Activated CD8-positive, alpha-beta memory T cell treated with anti-CD3 and anti-CD28 coated beads for 36 hours (primary cell): ENCODE data around the gene LCLAT1. TPM values are rescaled to one million over a fixed set of nuclear protein-coding genes. Genes with fewer than 3 reads are reported as not detected.

Experiments
- CTCF ChIA-PET: fragments of 350-600 bp; sonication (Branson Sonifier 250); formaldehyde crosslinking; loops from one replicate; lab custom pipeline; 2021; ENCODE audit warnings: antibody characterized with exemption; lab: Charles Lee
- POLR2A ChIA-PET: fragments of 350-600 bp; sonication (Branson Sonifier 250); formaldehyde crosslinking; loops from one replicate; lab custom pipeline; 2021; ENCODE audit warnings: antibody characterized with exemption; lab: Charles Lee
- total RNA-seq, 2 experiments: library from RNA; stranded (reverse); gene quantifications; one replicate each; pipeline ENCODE4 v1.2.3, GENCODE V29; 2021

LCLAT1 gene
- total RNA-seq, 2 experiments from 2014 or later: 31.7 to 34.7 TPM

DNA sequence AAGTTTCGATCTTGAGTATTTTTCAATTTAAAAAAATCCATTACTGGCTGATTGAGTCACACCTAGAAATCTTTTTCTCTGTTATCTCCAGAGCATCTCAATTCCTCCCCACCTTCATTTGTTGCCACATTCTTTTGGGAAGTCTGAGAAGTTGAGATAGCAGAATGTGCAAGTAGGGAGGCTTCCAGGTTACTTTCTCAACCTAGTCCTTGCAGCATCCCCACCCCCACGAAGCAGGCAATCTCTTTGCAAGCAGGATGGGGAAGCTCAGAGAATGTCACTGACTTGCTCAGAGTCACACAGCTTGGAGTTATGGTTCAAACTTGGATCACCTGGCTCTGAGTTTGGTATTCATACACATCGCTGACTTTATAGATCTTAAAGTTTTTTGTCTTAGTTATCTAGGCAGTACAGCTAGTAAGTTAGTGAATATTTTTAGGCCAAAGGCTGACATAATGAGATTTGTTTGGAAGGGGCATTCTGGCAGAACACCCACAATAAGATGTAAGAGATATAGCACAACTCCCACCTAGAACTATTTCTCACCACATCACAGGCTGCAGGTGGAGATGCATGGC, 25.9 kb upstream of the LCLAT1 start:
- POLR2A ChIA-PET: interaction anchor here (1.1 to 3.0 kb wide), 6 partner anchors 11 to 275 kb away, joined by 3 to 22 read pairs (median 5); partner anchors contain the start of genes LBH, LCLAT1 and YPEL5
- CTCF ChIA-PET: interaction anchor here (1.1 to 1.7 kb wide), 2 partner anchors 8 to 194 kb away, joined by 4 to 5 read pairs; no protein-coding TSS in a partner anchor

DNA sequence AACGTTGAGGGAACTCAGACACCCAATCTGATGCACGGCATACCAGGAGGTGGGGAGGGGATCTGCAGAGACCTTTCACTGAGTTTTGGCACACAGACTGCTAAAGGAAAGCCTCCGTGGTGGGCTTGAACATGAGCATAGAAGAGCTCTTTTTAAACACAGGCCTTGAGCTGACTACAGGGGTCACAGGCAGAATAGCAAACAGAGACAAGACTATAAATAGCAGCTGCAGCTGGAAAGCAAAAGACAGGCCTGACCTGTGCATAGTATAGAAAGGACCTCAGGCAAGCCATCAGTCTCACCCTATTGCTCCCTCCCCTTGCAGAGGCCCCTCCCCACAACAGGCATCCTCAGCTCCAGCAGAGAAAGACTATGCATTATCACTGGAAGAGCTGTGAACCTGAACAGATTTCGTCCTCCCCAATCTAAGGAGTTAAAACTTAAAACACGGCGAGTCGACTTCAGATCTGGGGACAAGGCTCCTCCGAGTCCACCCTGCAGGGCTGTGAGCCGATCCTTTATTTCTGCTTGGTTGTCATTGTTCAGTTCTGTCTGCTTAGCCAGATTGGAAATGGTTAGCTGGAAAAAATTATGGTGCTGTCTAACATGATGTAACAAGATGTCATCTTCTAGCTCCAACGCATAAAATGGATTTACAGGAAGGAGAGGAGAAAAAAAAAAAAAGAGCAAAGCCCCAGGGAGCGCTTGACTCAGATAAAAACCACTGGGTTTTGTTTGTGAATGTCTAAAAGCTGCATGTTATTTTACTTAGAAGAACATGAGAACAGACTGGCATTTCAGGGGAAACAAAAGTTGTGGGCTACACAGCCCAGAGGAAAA, 25.2 kb upstream of the LCLAT1 start:
- CTCF ChIA-PET: interaction anchor here (0.7 to 1.8 kb wide), 4 partner anchors 9 to 369 kb away, joined by 4 to 6 read pairs (median 5); no protein-coding TSS in a partner anchor
- POLR2A ChIA-PET: interaction anchor here (0.6 to 3.0 kb wide), 14 partner anchors 12 to 275 kb away, joined by 3 to 22 read pairs (median 4); partner anchors contain the start of genes LBH, LCLAT1 and YPEL5

DNA sequence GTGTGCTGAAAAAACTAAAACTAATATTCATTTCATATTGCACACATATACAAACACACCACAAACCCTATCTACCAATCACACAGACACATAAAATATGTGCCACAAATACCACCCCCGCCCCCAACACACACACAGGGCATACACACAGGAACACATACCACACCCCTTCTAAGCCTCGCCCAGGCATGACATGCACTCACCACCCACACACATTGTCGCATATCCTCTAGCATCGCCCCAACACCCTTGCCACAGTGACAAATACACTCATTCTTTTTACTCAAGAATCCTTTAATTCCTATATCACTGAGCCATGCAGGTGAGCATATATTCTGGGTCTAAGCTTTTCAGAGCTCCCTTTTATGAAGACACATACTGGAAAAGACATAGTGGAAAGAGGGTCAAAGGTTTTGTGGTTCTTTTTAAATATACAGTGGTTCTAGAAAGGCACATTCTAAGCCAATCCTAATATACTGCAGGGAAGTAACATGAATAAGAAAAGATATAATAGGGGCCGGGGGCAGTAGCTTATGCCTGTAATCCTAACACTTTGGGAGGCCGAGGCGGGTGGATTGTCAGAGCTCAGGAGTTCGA, 24.5 kb upstream of the LCLAT1 start:
- POLR2A ChIA-PET: interaction anchor here (0.6 to 3.0 kb wide), 8 partner anchors 13 to 276 kb away, joined by 3 to 22 read pairs (median 4); partner anchors contain the start of genes LCLAT1 and YPEL5

DNA sequence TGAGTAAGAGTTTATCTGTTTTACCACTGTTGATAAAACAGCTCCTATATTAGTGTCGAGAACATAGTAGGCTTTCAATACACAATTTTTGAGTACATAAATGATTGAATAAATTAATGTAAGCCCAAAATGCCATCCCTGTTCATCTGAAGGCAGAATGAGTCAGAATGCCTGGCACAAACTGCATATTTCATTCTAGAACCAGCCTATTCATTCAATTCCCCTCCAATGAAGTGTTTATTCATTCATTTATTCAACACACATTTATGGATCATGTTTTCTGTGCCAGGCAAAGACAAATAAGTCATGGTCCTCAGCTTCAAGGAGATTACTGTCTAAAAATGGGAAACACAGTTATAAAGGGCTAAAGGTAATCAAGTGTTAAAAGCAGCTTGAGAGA, 22.8 kb upstream of the LCLAT1 start:
- CTCF ChIA-PET: no interaction called here
- POLR2A ChIA-PET: no interaction called here

More for the DNA sequence above, 24.5 kb upstream of the LCLAT1 start:
- CTCF ChIA-PET: interaction anchor here (1.1 to 1.8 kb wide), 3 partner anchors 10 to 196 kb away, joined by 4 to 6 read pairs (median 5); no protein-coding TSS in a partner anchor

DNA sequence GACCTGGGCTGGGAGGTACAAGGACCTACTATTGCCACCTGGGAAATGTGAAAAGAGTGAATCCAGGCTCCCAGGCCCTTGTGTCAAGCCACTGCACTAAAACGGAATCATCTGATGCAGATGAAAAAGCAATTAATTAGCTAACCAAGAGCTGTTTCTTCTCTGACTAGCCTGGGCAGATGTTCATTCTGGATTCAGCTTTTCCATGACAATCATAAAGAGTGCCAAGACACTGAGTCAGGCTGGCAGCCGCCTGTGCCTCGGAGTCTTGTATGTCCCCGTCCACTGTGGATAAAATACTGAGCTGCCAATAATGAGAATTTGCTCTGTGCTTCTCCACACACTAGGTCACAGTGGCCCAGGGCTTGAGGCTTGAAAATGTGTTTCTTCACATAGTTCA, 21.7 kb upstream of the LCLAT1 start:
- POLR2A ChIA-PET: no interaction called here
- CTCF ChIA-PET: interaction anchor here (0.6 to 1.9 kb wide), 2 partner anchors 67 to 216 kb away, joined by 3 to 5 read pairs; no protein-coding TSS in a partner anchor

DNA sequence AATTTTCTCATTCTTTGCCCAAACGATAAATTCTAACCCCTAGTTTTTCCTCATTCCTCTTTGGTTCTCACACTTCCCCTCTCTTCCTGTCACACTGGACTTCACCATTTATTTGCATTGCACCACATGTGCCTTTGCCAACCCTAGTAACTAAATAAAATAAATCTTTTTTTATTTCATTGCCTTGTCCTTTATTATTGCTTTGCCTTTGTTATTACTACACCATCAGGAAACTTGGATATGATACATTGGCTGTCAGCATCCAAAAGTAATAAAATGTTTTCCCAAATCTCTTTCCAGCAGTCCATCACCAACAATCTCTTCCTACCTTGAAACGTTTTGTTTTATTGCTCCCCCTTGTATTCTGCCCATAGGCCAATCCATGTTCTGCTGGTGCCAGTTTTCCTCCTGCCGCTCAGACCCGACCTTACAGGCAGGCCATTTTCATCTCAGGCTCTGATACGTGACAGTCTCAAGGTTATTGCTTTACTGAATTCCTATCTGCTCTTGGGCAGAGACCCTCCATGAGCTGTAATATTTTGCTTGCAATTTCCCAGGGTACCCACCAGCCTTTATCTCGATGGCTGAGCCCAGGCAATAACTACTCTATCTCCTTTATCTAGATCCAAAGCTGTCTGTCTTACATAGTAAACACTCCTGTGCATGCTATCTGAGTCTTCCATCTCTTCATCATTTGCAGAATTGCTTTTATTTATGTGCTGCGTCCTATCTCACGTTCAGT, 19.3 kb upstream of the LCLAT1 start:
- ChIA-PET CTCF (no interaction called here), POLR2A (no interaction called here)

DNA sequence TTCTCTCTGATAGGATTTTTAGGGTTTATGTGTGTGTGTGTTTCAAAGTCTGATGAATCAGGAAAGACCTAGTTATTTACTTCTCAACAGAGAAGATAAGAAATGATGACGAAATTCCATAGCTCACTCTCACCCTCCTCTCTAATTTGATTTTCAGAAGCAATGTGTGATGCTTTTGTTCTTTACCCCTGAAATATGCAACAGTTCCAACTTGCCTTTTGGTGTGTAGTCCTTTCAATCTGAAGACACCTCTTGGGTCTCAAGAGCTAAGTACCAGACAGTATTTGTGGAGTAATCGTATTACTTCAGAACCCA, 18.7 kb upstream of the LCLAT1 start:
- CTCF ChIA-PET: no interaction called here
- POLR2A ChIA-PET: no interaction called here

DNA sequence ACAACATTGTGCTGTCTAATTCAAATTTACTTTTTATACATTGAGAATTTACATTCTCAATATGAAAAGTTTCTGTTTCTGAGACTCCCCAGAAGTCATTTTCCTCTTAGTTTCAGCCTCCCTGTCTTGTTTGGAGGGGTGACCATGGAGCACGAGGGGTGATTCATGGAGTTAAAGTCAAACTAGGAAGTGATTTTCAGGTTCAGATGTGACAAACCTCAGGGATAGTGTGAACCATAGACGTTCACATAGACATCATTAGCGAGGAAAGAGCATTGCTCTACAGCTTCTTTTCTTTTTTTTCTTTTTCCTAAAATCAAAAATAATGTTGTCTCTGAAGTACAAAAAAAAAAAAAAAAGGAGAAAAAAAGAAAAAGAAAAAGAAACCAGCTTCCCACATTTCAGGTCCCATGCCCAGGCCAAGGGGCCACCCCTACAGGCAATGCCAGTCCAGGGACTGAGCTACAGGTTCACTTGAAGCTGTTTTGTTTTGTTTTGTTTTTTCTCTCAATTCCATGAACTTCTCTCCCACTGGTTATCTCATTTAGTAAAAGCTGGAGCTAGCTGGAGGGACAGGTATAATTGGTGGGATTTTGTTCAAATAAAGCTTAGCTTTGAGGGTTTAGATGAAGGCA, 18.1 kb upstream of the LCLAT1 start:
- ChIA-PET CTCF (interaction anchor here (0.7 kb wide), 1 partner anchor 13 kb away, joined by 3 read pairs; no protein-coding TSS in a partner anchor), POLR2A (no interaction called here)

DNA sequence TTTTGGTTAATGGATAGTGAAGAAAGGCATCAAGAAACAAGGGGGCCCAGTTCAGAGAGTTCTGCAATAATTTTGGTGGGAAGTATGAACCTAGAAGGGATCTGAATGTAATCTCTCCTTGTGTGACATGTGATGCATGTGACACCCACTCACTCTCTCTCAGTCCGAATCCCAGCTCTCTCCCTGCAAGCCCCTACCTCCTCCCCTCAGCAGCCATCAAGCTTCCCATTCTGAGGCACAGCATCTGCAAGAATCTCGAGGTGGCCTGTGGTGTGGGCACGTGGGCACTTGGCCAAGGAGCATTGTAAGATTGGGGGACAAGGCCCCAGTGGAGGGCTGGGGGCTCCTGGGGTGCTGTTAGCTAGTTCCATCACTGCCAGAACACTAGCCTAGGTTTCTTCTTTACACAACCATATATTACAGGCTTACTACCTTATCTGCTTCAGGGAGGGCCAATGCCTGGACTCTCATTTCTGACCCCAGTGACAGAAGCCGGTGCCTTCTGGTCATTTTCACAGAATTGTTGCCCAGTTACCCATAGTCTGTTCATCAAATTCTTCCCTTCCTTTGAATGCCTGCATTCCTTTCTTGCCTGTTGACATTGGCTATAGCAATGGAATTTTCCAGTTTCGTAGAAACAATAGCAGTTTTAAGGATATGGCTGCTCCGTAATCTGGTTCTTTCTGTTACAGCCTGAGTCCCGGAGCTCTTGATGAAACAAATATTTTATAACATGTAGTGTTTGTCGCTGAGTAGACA, 13.3 kb upstream of the LCLAT1 start:
- CTCF ChIA-PET: no interaction called here
- POLR2A ChIA-PET: interaction anchor here (0.5 kb wide), 1 partner anchor 135 kb away, joined by 6 read pairs; no protein-coding TSS in a partner anchor

DNA sequence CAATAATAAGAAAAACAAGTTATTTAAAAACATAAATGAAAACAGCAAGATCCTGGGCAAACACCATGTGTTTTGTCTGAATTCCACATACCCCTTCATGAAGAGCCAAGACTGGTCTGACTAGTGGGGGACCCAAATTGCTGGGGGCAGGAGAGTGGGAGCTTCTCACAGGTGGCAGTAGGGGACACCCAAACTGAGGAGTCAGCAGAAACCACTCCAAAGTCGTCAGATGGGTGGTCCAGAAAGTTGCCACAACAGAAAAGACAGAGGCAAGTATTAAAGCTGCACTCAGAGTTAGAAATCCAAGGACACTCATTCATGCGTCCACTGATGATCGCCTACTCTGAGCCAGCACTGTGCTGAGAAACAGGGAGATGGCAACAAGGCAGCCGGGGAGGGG, 12.3 kb upstream of the LCLAT1 start:
- ChIA-PET CTCF (no interaction called here), POLR2A (no interaction called here)

DNA sequence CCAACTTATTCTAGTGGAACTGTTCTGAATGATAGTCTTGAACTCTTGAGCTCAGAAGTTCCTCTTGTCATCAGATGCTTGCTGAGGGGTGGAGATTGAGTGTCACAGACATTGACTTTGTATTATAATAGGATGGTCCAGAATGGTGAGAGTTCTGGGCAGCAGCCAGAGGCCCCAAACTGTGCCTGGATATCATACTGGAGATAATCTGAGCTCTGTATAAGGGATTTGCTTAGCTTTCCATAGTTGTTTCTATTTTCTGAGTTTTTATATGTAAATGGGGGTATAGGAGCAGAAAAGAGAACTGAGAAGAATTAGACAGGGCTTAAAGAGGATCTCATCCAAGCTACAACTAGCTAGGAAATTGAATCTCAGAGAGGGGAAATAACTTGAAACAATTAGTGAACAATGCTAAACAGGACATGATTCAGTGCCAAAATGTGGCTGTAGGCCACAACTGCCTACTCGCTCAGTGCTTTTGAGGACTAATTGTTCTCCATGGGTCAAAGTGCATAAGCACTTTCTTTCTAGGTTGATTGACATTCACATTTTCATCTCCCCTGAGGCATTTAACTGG, 10.1 kb upstream of the LCLAT1 start:
- ChIA-PET CTCF (interaction anchor here (1.7 kb wide), 1 partner anchor 199 kb away, joined by 3 read pairs; no protein-coding TSS in a partner anchor), POLR2A (no interaction called here)

DNA sequence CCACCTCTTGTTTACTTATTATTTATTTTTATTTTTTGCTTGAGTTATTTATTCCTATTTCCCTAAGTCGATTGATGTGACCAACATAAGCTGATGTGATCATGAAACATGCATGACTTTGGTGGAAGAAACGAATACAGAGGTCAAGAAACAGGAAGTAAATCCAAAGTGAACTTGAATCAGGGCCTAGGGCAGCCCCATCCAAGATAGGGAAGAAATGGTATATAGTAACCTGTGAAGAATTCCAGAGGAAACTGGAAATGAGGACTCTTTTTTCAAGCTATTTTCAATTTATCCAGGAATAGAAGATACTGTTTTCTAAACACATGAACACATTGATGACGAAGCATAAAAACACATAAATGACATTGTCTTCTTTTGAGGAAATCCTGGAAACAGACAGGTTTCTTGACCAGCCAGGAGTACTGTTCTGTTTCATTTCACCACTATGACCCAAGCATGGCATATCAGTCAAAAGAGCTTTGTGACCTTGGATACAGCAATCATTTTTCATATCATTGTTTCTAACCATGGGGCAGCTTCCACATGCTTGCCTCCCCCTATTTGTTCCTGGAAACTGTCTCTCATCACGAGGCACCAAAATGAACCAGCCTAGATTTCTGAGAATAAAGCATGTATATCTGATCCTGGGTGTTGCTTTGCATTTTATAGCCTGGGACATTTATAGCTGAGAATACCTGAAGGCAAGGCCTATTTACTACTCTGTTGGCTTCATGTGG, 9.1 kb upstream of the LCLAT1 start:
- POLR2A ChIA-PET: no interaction called here
- CTCF ChIA-PET: interaction anchor here (1.2 to 1.7 kb wide), 2 partner anchors 200 to 269 kb away, joined by 3 read pairs; no protein-coding TSS in a partner anchor

DNA sequence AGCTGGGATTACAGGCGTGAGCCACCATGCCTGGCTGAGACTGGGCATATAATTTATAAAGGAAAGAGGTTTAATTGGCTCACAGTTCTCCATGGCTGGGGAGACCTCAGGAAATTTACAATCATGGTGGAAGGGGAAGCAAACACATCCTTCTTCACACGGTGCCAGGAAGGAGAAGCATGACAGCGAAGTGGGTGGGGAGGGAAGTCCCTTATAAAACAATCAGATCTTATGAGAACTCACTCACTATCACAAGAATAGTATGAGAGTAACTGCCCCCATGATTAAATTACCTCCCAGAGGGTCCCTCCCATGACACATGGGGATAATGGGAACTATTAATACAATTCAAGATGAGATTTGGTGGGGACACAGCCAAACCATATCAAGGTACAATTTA, 7.8 kb upstream of the LCLAT1 start:
- ChIA-PET CTCF (no interaction called here), POLR2A (no interaction called here)

DNA sequence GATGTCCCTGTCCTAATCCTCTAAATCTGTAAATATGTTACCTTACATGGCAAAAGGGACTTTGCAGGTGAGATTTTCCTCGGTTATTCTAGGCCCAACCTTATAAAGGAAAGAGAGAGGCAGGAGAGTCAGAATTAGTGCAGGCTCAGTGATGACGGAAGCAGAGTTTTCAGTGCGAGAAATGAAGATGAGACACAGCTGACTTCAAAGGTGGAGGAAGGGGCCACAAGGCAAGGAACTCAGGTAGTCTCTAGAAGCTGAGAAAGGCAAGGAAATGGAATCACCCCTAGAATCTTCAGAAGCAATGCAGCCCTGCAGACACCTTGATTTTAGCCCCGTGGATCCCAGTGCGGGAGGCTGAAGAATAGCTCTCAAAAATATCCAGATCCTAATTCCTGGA, 7.2 kb upstream of the LCLAT1 start:
- ChIA-PET POLR2A (no interaction called here), CTCF (no interaction called here)

DNA sequence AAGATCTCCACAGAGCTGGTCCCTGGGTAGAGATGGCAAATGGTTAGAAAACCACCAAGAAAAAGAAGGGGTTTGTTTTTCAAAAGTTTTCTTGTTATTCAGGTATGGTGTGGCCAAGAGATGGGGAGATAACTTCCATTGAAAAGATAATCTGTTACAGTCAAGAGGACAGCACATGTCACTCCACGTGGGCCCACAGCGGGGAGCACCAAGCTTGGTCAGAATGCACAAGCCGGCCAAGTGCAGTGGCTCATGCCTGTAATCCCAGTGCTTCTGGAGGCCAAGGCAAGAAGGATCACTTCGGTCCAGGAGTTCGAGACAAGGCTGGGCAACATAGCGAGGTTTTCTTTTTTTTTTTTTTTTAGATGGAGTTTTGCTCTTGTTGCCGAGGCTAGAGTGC, 6.0 kb upstream of the LCLAT1 start:
- POLR2A ChIA-PET: no interaction called here
- CTCF ChIA-PET: interaction anchor here (0.6 to 0.7 kb wide), 4 partner anchors 10 to 260 kb away, joined by 3 read pairs; no protein-coding TSS in a partner anchor

DNA sequence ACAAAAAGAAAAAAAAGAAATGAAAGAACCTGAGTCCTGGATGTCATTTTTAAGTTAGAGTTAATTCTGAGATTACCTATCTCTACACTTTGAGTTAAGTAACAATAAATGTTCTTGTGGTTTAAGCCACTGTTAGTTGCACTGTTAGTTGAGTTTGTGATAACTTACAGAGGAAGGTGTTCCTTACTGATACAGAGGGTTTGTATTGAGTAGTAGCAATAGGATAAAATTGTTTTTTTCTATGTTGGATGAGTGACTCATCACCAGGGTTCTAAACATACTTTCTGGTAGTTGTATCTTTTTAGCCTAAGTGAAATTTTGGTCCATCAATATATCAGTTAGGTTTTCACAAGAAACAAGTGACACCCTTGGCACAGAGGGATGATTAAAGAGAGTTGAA, 4.0 kb upstream of the LCLAT1 start:
- ChIA-PET POLR2A (no interaction called here), CTCF (no interaction called here)

DNA sequence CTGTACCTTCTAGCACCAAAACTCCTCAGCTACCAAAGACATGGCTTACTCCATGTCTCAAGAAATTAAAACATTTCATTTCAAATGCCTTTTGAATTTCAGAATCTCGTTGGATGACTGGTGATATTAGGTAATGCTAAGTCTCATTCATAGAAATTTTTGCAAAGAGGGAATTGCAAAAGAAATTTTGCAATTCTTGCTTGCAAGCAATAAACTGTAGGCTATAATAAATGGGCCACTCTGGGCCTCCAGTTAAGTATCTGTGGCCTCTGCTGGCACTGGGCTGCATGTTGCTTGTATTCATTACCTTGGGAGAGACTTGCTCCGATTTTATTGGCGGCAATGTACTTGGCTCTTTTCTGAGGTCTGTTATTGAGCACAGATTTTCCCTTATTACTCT, 2.8 kb upstream of the LCLAT1 start:
- ChIA-PET CTCF (no interaction called here), POLR2A (no interaction called here)
